HG02642 (cell line): ENCODE data around the gene SLC22A24.
"Not testable (repeated sequence)": the region's sequence is repeated elsewhere in the genome, so short reads cannot be mapped to it uniquely, and the experiment has no call there.

Source experiments
- ATAC-seq: cut with Tn5 transposase; IDR thresholded peaks from one replicate; pipeline ENCODE4 v1.9.1; 2021; ENCODE audit warnings: mild to moderate bottlenecking; ENCODE audit not compliant: unreplicated experiment, poor library complexity

SLC22A24 gene

DNA sequence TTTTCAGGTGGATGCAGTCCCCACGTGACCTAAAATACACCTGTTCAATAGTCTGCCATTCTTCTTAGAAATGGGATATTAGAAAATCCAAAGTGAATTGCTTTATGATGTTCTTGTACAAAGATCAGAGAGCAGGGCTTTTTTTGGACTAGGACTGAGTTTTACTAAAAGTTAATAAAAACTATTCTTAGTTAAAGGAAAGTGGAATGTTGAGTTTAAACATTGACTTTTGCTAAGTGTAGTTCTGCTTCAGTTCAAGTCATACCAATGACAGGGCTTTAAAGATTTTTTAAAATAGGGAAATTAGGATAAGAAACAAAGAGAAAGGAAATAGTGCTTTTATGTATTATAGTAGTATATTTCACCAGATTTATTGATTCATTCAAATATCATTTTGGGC, at the start of gene SLC22A24:
SLC22A24 (minus strand) TSS at position 101 of the 400 bp plus-strand sequence. CDS start 442 bp downstream, outside the sequence.
- no peak for ATAC-seq

GRCh38 chr11:63180536-63180935, 36.5 kb upstream of the SLC22A24 start:
- no peak for ATAC-seq

- ATAC-seq = no peak
These were observed 35.5 kb upstream of the SLC22A24 start for GRCh38 chr11:63179432-63180041.

DNA sequence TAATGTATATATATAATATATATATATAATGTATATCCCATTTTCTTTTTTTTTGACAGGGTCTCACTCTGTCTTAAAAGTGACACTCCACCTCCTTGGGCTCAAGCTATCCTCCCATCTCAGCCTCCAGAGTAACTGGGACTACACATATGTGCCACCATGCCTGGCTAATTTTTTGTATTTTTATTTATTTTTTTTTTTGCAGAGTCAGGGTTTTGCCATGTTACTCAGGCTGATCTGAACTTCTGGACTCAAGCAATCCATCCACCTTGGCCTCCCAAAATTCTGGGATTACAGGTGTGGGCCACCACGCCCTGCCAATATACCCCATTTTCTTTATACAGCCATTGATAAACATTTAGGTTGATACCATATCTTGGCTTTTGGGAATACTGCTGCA, 33.9 kb upstream of the SLC22A24 start:
- ATAC-seq = no peak

- ATAC-seq = no peak
These were observed 21.8 kb upstream of the SLC22A24 start for GRCh38 chr11:63165706-63166310.

GRCh38 chr11:63155794-63156193, 11.8 kb upstream of the SLC22A24 start:
- no peak for ATAC-seq

DNA sequence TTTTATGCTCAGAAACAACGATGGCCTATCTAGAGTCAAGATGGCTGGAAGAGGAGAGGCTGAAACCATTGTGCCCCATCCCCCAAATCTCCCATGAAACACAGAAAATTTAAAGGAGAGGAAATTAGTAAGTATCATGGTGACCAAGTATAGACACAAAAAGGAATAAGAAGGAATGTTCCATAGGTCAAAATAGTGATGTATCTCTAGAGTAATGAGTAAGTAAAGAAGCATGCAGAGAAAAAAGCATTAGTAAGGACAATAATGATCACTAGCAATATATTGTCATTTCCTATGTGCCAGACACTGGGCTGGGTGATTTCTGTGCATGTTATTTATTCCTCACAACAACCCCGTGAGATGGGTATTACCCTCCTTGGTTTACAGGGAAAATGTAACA, 2.6 kb upstream of the SLC22A24 start:
- no peak for ATAC-seq

- no peak for ATAC-seq
These were observed 1.6 kb downstream of the SLC22A24 start for GRCh38 chr11:63142459-63142858.

GRCh38 chr11:63132985-63133775, 10.8 kb downstream of the SLC22A24 start:
- ATAC-seq = no peak

DNA sequence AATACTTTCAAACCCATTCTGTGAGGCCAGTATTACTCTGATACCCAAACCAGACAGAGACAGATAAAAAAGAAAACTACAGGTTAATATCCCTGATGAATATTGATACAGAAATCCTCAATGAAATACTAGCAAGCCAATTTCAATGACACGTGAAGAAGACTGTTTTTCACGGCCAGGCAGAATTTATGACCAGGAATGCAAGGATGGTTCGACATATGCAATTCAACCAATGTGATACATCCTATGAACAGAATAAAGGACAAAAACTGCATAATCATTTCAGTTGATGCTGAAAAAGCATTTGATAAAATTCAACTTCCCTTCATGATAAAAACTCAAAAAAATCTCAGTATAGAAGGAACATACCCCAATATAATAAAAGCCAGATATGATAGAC, 44.5 kb downstream of the SLC22A24 start:
- ATAC-seq = no peak

- no peak for ATAC-seq
These were observed 63.3 kb downstream of the SLC22A24 start for GRCh38 chr11:63080682-63081081.

DNA sequence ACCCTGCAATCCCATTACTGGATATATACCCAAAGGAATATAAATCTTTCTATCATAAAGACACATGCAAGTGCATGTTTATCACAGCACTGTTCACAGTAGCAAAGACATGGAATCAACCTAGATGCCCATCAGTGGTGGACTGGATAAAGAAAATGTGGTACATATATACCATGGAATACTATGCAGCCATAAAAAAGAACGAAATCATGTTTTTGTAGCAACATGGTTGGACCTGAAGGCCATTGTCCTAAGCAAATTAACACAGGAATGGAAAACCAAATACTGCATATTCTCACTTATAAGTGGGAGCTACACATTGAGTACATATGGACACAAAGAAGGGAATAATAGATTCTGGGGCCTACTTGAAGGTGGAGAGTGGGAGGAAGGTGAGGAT, 97.8 kb downstream of the SLC22A24 start:
- ATAC-seq = not testable (repeated sequence)

DNA sequence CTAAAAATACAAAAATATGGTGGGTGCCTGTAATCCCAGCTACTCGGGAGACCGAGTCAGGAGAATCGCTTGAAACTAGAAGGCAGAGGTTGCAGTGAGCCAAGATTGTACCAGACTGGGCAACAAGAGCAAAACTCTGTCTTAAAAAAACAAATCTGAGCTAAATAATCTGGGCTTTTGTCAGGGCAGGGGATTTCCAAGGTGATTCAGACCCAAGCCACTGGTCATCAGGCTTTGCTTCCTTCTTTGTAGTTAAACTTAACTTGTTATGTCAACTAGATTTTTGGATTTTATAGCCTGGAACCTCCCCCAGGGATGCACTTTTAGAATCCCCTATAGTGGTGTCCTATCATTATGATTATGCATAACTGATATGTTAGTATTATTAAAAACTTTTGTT, 101.4 kb downstream of the SLC22A24 start:
- ATAC-seq = no peak

DNA sequence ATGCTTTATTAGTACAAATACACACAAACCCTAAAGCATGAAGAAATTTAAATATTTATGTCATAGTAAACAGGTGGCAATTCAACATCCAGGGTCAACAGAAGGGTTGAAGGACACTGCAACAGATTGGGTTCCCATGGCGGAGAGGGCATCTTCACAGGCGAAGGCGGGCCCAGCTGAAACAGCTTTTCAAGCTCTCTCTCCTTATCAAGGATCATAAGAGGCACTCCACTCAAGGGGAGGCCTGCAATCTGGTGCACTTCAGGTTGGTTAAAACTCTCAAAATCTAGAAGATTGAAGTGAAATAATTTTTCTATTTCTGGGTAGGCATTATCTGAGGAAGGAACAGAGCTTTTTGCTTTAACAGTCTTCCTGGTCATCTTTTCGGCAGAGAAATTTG, 111.6 kb downstream of the SLC22A24 start:
- no peak for ATAC-seq
